HS-5 (cell line): Measurements from ENCODE around the gene RAP2A.

Experiments used
- DNase-seq: peaks from one replicate; pipeline ENCODE4 v3.0.0-alpha.2; 2012; ENCODE audit warnings: low read depth

Gene RAP2A

DNA sequence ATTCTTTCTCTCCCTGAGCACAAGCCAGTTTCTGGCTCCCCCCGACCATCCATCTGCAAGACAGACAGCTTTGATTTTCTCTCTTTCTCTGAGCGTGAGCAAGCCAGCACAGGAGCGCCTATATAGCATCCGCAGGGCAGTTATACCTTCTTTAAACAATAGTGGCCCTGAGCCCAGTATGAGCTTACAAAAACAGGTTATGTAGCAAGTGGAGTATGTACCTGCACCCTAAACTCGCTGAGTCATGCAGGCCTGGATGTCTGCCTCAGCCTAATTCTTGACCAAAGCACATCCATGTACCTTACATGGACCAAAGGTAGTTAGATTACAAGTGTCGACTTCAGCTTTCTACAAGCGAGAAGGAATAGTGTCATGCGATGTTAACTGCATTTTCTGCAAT is 61.7 kb downstream of the RAP2A start:
- DNase-seq = no peak

DNA sequence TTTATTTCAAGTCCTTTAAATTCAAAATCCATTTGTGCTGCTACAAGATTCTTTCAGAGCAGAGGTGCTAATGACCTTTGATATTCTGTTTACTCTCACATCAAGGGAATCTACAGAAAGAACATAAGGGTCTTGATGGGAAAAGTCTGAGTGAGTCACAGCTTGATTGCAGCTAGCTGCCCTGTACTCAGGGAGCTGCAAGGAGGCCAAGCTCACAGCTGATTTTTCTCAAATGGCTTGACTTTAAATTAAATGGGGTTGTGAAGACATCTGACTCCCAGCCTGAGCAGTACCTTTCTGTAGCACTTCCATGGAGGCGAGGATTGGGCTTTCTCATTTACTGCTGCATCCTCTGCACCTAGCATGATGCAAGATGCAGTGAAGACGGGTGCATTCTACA is 62.5 kb downstream of the RAP2A start:
- DNase-seq = no peak

DNA sequence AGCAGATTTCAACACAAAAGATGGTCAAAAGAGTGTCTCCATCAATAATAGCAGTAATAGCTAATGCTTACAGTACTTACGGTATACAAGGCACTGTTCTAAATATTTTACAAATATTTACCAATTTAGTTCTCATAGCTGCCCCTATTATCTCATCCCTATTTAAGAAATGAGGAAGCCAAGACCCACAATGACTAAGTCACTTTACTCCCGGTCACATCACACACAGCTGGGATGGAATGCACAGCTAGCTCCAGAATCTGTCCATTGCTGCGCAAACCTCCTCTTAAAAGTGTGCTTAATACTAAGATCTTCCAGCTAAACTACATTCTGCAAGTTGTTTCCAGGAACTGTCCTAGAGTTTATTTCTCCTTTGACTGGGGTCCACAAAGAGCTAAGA is 63.4 kb downstream of the RAP2A start:
- DNase-seq = no peak

DNA sequence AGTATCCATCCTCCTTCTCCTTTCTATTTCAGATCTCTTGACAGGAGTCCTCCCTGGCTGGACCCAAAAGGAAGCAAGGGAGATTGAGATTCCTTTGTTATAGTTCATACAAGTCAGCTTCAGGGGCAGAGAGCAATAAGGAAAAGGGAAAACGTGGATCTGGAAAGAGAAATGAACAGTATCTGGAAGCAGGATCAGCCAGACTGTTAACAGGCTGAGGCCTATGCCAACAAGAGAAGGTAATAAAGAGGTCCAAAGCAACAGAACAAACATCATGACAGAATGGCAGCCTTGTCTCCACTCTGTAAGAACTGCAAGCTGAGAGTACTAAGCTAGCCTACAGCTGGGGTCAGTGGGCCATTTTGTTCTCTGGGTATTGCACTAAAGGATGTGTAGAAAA is 64.5 kb downstream of the RAP2A start:
- no peak for DNase-seq

DNA sequence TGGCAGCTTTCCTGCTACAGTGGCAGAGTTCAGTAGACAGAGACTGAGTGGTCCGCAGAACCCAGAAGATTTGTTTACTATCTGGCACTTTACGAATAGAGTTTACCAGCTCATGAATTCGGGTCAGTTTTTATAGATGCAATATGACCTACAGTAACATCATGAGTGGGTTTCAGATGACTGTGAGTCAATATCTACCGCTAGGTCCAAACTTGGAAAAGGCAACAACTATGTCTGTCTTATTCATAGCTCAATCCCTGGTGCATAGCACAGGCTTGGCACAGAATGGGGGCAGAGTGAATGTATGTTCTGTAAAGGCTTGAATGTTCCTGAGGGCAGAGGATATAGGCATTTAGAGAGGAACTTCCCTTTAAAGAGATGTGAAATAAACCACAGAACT is 65.2 kb downstream of the RAP2A start:
- no peak for DNase-seq

DNA sequence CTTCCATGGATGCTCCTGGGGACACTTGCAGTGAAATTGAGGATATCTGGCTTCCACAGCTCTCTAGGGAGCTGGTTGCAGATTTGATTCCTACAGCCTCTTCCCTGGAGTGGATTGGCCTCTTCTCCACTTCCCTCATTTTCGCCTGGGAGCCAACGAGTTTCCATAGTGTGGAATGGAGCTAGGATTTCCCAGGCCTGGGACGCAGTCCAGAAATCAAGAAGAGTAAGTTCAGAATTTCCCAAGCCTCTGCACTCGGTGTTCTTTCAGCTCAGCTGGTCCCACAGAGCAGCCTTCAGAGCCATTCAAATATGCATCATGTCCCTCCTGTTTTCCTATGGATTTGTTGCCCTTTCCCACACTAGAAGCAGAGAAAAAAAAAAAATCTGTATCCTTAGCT is 68.2 kb downstream of the RAP2A start:
- no peak for DNase-seq

DNA sequence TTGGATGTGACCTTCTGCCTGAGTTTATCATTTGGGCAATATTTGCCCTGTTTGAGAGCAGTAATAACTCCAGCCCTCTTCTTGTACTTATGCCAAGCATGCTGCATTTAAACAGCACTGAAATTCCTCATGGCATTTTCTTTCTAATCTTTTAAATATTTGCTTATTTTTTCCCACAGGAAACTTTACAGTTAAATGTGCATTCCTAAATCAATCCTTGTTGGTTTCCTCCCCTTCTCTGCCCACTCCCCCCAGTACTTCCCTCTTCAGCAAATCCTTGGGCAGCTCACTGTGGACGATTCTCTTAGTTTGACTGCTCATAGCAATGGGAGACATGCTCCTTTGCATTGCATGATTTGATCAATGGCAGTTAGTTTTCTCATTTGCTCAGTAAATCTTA is 68.7 kb downstream of the RAP2A start:
- DNase-seq = no peak

DNA sequence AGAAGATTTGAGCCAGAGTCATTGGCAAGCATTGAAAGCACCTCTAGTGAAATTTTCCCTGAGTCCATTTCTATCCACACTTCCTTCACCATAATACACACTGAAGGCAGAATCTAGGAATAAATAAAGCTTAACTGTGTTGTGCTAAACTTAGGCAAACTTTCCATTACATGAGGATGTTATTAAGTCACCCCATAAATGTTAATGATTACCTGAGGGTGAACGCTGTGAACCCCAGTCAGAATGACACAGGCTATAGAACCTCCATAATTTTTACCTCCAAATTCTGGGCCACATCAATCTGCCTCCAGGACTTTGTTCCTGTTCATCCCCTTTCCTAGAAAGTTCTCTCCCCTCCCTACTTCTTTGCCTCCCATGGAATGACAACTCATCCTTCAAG is 71.0 kb downstream of the RAP2A start:
- DNase-seq = no peak

DNA sequence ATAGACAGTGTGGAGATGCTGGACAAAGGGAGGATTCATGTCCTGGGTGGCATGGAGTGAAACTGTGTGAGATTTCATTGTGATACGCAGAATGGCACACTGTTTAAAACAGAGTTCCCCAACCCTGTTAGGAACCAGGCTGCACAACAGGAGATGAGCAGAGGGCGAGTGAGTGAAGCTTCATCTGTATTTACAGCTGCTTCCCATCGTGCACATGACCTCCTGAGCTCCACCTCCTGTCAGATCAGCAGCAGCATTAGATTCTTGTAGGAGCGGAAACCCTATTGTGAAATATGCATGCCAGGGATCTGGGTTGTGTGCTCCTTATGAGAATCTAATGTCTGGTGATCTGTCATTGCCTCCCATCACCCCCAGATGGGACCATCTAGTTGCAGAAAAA is 72.5 kb downstream of the RAP2A start:
- no peak for DNase-seq

DNA sequence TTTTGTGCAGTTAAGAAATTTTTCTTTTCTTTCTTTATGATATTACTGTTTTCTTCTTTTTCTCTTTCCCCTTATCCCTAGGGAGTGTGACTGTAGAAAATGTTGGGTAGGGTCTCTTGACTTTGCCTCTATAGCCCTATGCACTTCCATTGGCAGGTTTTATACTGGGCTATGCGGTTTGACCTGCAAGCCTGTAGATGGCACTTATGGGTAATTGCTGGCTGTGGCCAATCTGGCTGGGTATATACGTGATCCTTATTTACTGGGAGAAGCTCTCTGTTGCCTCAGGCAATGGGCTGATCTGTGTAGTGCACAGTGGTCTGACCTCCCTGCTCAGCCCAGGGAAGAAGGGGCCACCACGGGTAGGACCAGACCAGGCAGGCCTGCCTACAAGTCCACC is 78.8 kb downstream of the RAP2A start:
- DNase-seq = no peak

DNA sequence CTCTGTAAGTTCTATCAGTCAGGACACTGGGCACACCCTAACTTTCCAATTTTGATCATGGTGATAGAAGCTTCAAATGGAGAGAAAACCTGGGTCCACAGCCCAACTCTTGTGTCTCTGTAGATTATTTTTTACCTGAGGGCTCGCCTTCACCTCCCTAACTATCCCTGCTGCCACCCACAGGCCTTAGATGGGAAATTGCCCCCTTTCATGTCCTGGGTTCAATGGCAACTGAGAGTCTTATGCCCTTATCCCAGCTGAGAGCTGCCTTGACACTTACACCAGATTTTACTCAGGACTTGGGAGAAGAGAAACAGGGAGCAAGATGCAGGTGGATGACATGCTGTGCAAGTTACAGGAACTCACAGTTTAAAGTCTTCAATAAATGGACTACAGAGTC is 81.7 kb downstream of the RAP2A start:
- DNase-seq = no peak

DNA sequence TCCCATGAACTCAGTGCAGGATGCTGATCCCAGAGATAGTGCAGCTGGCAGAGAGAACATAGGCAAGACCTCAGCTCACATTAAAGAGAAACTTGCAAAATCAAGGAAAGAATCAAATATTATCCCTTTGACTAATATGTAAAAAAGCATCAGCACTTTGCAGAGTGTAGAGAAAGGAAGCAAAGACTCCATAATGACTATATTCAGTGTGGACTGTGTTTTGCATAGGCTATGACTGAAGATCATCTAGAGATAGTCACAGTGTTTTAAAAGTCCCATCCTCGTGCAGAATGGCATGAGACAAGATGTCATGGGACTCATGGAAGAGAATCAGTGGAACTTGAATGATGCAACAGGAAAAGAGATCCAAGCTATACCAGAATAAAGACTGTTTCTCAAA is 84.0 kb downstream of the RAP2A start:
- no peak for DNase-seq
